KOPT-K1 (cell line): ENCODE results near the gene BBS2.
A peak's percentile ranks its signal among the peaks of the same experiment; 100 is the strongest.

ENCODE experiments used
- H3K27ac ChIP-seq: fragments of 200-600 bp; sonication (generic); 2 replicates; pipeline ENCODE4 v1.5.1; 2016; ENCODE audit warnings: antibody characterized with exemption, mild to moderate bottlenecking, low read depth, low read length; ENCODE audit not compliant: poor library complexity, severe bottlenecking
- H3K36me3 ChIP-seq: fragments of 200-600 bp; sonication (generic); 2 replicates; pipeline ENCODE4 v1.5.1; 2017; ENCODE audit warnings: antibody characterized with exemption, mild to moderate bottlenecking, low read length, moderate library complexity; ENCODE audit not compliant: insufficient read depth
- H3K9me3 ChIP-seq: fragments of 200-600 bp; sonication (generic); 2 replicates; pipeline ENCODE4 v1.5.1; 2017; ENCODE audit warnings: antibody characterized with exemption, low read length, mild to moderate bottlenecking; ENCODE audit not compliant: insufficient read depth, poor library complexity, severe bottlenecking

Gene BBS2, protein sequence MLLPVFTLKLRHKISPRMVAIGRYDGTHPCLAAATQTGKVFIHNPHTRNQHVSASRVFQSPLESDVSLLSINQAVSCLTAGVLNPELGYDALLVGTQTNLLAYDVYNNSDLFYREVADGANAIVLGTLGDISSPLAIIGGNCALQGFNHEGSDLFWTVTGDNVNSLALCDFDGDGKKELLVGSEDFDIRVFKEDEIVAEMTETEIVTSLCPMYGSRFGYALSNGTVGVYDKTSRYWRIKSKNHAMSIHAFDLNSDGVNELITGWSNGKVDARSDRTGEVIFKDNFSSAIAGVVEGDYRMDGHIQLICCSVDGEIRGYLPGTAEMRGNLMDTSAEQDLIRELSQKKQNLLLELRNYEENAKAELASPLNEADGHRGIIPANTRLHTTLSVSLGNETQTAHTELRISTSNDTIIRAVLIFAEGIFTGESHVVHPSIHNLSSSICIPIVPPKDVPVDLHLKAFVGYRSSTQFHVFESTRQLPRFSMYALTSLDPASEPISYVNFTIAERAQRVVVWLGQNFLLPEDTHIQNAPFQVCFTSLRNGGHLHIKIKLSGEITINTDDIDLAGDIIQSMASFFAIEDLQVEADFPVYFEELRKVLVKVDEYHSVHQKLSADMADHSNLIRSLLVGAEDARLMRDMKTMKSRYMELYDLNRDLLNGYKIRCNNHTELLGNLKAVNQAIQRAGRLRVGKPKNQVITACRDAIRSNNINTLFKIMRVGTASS

DNA sequence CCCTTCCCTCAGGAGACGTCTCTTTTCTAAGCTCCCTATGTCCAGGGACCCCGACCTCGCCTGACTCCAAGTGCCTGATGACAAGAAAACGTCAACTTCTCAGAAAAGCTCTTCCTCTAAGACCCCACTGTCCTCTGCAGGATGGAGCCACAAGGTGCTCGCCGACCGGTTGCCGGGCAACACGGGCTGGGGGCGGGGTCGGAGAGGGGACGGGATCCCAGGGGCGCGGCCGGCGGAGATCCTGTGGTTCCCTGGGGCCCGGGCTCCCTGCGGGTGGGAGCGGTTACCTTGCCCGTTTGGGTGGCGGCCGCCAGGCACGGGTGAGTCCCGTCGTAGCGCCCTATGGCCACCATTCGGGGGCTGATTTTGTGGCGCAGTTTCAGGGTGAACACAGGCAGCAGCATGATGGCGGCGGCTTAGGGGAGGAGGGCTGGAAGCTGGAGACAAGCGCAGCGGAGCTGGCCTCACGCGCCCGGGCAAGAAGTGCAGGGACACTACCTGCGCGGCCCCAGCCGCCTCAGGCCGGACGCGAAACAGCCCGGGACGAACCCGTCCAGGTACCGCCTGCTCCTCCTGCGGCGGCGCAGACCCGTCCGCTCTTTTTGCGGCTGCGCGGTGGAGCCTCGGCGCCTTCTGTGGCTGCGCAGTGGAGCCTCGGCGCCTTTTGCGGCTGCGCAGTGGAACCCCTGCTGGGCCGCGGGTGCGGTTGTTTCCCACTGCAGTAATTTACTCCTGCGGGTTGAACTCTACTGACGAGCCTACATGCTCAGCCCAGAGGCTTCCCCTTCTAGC is at the start of gene BBS2:
Gene BBS2 (minus strand): TSS at position 566 of the 792 bp plus-strand sequence. CDS start 162 bp downstream, at position 404.
- Histone ChIP-seq H3K9me3 (no peaks in the 10 kb centered on the region), H3K27ac (peak within 1 kb of the TSS; percentile 60), H3K36me3 (no peaks in the 10 kb centered on the region)

DNA sequence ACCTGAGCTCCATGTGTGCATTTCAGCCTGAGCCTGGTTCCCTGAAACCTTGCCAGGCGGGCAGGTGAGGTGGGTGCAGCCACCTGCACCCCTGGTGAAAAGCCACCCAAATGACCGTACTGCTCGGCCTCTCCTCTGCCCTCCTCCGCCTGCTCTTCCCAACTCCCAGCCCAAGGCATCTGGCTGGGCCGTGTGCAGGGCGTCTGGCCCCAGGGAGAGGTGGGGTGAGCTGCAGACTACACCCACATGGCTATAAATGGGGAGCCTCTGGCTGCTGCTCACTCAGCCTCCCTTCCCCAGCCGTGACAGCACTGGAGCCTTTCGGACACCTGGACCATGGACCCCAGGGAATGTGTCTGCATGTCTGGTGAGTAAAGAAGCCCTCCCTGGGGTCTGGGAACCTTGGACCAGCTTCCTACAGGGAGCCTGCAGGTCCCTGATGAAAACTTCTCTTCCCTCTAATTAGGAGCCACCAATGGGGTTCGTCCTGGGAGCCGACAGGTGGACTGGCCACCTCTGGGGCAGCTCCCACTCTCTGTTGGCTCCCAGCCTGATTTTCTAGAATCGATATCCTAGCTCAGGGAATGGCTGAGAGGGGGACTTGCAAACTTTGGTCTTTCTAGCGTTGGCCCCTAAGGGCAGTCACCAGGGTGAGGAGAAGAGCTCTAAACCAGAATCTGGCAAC is 45.1 kb upstream of the BBS2 start, which contains the start of gene MT4:
Gene MT4 (plus strand): TSS at position 281 of the 685 bp plus-strand sequence. CDS start 56 bp downstream, at position 337.
- Histone ChIP-seq H3K36me3 (no peaks in the 10 kb centered on the region), H3K9me3 (no peaks in the 10 kb centered on the region), H3K27ac (no peak within 1 kb of the TSS)

DNA sequence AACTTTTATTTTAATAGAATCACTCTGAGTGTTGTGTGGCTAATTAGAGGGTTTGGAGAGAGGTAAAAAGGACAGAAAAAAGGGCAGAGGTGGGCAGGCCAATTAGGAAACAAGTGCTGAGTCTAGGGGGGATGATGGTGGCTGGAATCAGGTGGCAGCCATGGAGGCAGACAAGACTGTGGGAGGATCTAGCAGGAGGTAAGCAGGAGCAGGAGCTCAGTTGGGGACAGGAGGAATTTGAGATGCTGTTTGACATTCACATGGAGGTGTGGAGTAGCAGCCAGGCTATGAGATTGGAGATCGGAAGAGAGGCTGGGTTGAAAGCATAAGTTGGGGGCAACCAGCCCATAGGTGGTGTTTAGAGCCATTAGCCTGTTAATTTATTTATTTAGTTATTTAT is 41.3 kb upstream of the BBS2 start:
- H3K27ac ChIP-seq = no peak overlapping the region
- H3K9me3 ChIP-seq = no peaks in the 10 kb centered on the region
- H3K36me3 ChIP-seq = no peaks in the 10 kb centered on the region

DNA sequence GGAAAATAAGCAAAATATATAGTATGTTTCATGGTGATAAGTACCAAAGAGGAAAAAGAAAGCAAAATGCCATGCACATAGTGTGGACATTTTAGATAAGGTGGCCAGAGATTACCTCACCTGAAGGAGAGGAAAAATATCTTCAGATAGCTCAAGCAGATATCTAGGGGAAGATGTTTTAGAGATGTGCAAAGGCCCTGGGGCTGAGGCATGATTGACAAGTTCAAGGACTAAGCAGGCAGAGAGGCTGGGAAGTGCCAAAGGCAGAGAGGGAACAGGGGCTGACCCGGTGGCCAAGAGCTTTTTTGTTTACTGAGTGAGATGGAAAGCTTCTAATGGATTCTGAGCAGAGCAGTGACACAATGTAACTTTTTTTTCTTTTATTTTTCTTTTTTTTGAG is 40.6 kb upstream of the BBS2 start:
- Histone ChIP-seq H3K27ac (no peak overlapping the region), H3K9me3 (no peaks in the 10 kb centered on the region), H3K36me3 (no peaks in the 10 kb centered on the region)

DNA sequence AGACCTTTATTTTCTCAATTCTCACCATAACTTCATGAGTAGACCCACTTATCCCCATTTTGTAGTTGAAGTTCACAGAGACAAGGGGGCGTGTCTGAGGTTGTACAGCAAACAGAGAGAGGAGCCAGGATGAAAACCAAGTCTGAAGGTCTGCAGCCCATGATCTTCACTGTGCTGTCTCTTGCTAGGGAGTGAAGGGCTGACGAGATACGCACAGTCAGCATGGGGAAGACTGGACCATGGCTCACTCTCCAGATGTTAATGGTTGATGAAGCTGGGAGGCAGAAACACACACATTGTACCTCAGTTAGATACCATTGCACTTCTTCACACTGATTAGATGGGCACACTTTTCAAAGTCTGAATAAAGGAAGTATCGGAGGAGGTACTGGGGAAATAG is 39.3 kb upstream of the BBS2 start:
- Histone ChIP-seq H3K36me3 (no peaks in the 10 kb centered on the region), H3K9me3 (no peaks in the 10 kb centered on the region)

DNA sequence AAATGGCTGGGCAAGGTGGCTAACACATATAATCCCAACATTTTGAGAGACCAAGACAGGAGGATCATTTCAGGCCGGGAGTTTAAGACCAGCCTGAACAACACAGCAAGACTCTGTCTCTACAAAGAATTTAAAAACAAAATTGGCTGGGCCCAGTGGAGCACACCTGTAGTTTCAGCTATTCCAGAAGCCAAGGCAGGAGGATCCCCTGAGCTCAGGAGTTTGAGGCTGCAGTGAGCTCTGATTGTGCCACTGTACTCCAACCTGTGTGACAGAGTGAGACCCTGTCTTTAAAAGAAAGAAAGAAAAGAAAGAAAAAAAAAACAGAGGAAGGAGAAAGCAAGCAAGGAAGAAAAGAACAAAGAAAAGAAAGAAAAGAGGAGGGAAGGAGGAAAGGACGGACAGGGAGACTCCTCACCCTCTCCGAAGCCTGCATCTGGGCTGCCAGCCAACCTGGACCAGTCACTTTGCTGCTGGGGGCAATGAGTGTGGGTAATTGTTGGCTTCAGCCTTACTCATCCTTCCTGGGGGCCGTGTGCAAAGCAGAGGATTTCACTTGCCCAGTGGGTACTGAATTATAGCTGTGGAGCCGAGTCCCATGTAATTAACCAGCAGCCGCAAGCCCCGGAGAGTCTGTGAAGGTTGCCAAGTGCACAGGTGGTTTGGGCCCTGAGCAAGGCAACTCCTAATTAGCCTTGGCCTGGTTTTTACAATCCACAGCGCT is 38.4 kb upstream of the BBS2 start:
- Histone ChIP-seq H3K9me3 (no peaks in the 10 kb centered on the region), H3K27ac (no peak overlapping the region), H3K36me3 (no peaks in the 10 kb centered on the region)

More for the DNA sequence above, 39.3 kb upstream of the BBS2 start:
- no peak overlapping the region for H3K27ac ChIP-seq

DNA sequence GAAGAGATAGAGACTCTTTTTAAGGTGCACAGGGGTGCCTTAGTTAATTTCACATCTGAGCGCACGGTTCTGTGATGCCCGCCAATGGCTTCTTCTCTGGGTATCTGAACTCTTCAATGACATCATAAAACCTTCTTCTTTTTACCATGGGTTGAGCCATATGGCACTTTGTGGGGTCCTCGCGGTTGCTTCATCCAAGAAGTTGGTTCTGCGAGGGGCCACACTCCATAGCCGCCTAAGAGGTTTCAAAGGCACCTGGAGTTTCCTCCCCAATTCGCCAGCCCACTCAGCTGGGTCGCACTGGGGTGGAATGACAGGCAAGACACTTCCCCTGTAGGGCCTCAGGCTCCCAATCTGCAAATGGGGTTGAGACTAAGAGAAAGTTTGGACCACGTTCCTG is 34.6 kb upstream of the BBS2 start:
- no peaks in the 10 kb centered on the region for H3K9me3 ChIP-seq
- no peaks in the 10 kb centered on the region for H3K36me3 ChIP-seq
- H3K27ac ChIP-seq = no peak overlapping the region

DNA sequence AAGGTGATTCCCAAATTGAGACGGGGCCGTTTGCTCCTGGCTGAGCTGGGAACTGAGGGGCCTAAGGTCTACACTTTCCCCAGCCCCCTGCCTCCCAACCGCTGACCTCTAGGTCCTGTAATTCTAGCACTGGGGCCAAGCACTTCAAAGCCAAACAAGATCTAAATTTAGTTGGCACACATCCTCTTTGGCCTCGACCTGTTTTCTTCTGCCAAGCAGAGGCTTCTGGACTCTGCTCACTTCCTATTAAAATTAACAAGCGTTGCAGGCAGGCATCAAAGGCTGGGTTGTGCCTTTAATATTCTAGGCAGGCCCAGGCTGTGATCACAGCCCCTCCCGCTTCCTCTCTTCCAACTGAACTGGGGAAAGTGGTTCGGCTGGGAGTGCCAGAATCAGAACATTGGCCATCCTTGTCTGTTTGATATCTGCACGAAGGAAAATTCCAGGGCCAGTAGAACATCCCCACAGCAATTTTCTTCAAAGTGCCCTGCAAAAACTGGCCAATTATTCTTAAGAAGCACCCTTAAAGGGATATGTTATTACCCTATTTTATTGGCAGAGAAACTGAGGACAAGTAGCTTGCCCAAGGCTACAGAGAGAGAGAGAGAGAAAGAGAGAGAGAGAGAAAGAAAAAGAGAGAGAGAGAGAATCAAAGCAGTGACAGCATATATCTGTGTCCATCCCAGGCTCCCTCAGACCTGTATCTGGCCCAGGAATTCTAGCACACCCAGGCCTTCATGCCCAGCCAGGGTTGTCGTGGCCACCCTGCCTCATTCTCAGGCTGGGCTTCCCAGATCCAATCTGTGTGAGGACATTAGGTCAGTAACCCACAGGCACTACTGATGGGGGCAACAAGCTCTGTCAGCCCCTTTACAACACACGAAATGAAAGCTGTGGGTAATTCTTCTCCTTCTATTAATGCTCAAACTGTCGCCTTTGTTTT is 32.2 kb upstream of the BBS2 start:
- Histone ChIP-seq H3K36me3 (no peaks in the 10 kb centered on the region), H3K27ac (no peak overlapping the region), H3K9me3 (no peaks in the 10 kb centered on the region)

DNA sequence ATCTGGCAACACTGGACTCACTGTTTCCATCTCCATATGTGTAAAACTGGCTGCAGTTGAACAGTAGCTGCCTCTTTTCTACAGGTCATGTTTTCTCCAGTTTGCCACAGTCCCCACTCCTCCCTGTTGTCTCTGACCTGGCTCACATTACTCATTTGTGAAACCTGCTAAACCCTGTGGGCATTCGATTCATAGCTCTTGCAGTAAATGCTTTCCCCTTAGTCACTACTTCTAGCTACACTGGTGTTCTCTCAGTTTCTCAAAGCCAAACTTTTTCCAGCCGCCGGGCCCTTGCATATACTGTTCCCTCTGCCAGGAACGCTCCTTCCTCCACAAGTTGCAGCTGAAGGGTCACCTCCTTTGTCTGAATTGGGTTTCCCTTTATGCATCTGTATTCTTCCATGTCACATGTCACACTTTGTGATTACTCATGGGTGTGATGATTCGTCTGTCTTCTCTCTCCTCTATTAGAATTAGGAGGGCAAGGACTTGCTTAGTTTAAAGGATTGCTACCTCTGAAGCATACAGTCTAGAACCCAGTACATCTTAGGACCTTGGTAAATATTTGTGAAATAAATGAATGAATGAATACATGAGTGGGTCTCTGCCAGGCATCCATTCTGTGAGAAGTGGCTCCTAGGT is 30.0 kb upstream of the BBS2 start:
- H3K36me3 ChIP-seq = no peaks in the 10 kb centered on the region
- H3K27ac ChIP-seq = no peak overlapping the region
- no peaks in the 10 kb centered on the region for H3K9me3 ChIP-seq

DNA sequence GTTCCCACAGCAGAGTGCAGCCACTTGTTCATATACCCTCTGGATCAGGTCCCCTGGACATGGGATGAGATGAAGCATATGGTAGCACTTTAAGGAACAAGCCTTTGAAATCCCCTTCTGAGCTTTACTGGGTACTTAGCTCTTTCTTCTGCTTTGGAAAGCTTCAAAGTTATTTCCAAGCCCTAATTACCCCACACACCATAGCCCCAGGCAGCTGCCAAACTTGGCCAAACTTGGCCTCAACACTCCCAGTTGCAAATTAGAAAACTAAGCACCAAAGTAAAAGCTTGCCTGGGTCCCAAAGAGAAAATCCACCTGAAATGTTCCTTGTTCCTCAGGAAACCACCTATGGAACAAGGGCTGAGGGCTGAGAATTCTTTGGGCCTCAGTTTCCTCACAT is 29.3 kb upstream of the BBS2 start:
- Histone ChIP-seq H3K27ac (no peak overlapping the region), H3K9me3 (no peaks in the 10 kb centered on the region)

DNA sequence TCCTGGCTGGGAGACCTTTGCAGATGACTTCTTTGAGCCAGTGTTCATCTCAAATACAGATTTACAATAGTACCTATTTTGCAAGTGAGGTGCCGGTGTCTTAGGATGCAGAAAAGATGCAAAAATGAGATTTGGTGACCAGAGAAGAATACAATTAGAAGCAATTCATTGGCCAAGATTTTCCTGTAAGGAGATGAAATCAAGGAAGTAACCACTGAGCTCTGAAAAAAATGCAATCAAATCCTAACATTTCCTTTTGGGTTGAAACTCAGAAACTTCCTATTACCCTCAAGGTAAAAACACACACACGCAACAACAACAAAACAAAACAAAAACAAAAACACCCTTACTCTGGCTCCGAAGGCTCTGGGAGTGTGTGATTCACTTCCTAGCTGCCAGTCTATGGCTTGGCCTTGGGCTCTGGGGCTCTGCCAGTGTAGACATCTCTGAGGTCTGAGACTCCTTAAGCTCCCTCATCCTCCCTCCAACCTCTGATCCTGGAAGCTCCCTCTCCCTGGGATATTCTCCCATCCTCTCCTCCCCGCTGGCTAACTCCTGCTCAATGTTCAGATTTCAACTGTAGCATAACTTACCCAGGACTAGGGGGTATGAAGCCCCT is 28.2 kb upstream of the BBS2 start:
- Histone ChIP-seq H3K27ac (no peak overlapping the region), H3K36me3 (no peaks in the 10 kb centered on the region), H3K9me3 (no peaks in the 10 kb centered on the region)

More for the DNA sequence above, 29.3 kb upstream of the BBS2 start:
- H3K36me3 ChIP-seq = no peaks in the 10 kb centered on the region

DNA sequence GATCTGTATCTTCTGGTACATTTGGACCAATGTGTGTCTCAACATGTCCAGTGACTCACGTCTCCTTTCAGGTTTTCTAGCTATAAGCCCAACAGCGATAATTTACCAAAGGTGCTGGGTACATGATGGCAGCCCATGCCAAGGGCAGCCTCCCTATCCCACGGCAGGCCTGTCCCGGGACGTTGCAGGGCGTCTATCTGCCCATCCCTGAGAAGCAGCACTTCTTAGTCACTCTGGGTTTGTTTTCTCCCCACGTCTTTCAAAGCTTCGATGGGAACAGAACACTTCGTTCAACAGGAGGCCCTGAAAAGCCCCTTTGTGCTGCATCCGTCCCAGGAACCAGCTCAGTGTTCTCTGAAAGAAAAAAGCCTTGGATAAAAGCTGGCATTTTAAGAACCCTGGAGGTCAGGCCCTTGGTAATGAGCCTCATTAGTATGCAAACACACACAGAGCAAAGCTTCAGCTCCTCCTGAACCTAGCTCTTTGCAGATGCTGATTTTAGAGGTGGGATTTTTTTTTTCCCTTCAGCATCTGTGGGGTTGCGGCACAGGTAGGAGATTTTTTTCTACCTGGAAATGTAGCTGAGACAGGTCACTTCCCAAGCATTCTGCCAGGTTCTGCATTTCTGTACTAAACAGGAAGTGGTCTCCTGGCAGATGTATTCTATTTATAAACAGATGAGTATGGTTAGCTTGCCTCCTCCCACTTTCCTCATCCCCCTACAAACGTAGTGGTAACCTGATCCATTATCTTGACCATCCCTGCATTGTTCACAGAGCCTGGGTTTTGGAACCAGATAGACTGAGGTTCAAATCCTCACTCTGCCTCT is 27.5 kb upstream of the BBS2 start:
- Histone ChIP-seq H3K27ac (no peak overlapping the region), H3K9me3 (no peaks in the 10 kb centered on the region), H3K36me3 (no peaks in the 10 kb centered on the region)
